HepG2 (cell line): Measurements from ENCODE around the gene UBE2H. TPM values are rescaled to one million over a fixed set of nuclear protein-coding genes. Genes with fewer than 3 reads are reported as not detected.

Experiments used
- CENPBD1 ChIP-seq: sonication (generic); formaldehyde crosslinking; IDR thresholded peaks from 2 replicates; pipeline ENCODE4 v1.8.0; 2022; ENCODE audit warnings: missing genetic modification reagents, low read depth, mild to moderate bottlenecking, borderline replicate concordance
- ELF3 ChIP-seq: IDR thresholded peaks from 2 replicates; pipeline ENCODE4 v1.6.1; 2016; ENCODE audit warnings: missing genetic modification reagents, missing compliant biosample characterization
- GTF2F1 ChIP-seq: fragments of 150-350 bp; IDR thresholded peaks from 2 replicates; pipeline ENCODE4 v1.6.1; 2014; ENCODE audit warnings: low read length
- LRRFIP1 ChIP-seq: sonication (generic); formaldehyde crosslinking; conservative IDR thresholded peaks from 2 replicates; pipeline ENCODE4 v1.4.0; 2020; ENCODE audit warnings: missing genetic modification reagents
- MYNN ChIP-seq: sonication (generic); formaldehyde crosslinking; IDR thresholded peaks from 2 replicates; pipeline ENCODE4 v1.4.0; 2020; ENCODE audit warnings: mild to moderate bottlenecking, low read depth, missing genetic modification reagents
- PBX3 ChIP-seq: sonication (generic); formaldehyde crosslinking; IDR thresholded peaks from 2 replicates; pipeline ENCODE4 v1.8.1; 2023; ENCODE audit warnings: missing genetic modification reagents, inconsistent platforms, borderline replicate concordance
- PITX1 ChIP-seq: sonication (generic); formaldehyde crosslinking; IDR thresholded peaks from 2 replicates; pipeline ENCODE4 v1.5.1; 2020; ENCODE audit warnings: mild to moderate bottlenecking, missing genetic modification reagents
- POGZ ChIP-seq: sonication (generic); formaldehyde crosslinking; IDR thresholded peaks from 2 replicates; pipeline ENCODE4 v1.4.0; 2020; ENCODE audit warnings: mild to moderate bottlenecking, missing genetic modification reagents
- RBFOX2 ChIP-seq: fragments of 200-400 bp; formaldehyde crosslinking; IDR thresholded peaks from 2 replicates; pipeline ENCODE4 v1.6.1; 2017; ENCODE audit warnings: low read depth, mild to moderate bottlenecking, low read length
- SOX13 ChIP-seq, 3 experiments: fragments of 450-650 bp in 1 of 3; sonication (generic) in 1 of 3; formaldehyde crosslinking in 1 of 3; IDR thresholded peaks in 2 of 3; conservative IDR thresholded peaks in 1 of 3; 2 replicates each; pipeline versions ENCODE4 v1.5.0 to v1.6.1; 2016 to 2020; ENCODE audit warnings: antibody characterized with exemption in 1 of 3, mild to moderate bottlenecking in 1 of 3, missing compliant biosample characterization in 1 of 3, missing genetic modification reagents in 1 of 3, moderate library complexity in 1 of 3
- THRA ChIP-seq: sonication (generic); formaldehyde crosslinking; IDR thresholded peaks from 2 replicates; pipeline ENCODE4 v1.4.0; 2020; ENCODE audit warnings: missing genetic modification reagents, borderline replicate concordance
- YY1 ChIP-seq: IDR thresholded peaks from 2 replicates; pipeline ENCODE4 v1.6.1; 2011; ENCODE audit warnings: low read length, low read depth, moderate library complexity, mild to moderate bottlenecking; ENCODE audit not compliant: insufficient read depth, insufficient replicate concordance
- ZNF20 ChIP-seq: sonication (generic); formaldehyde crosslinking; IDR thresholded peaks from 2 replicates; pipeline ENCODE4 v1.4.0; 2020; ENCODE audit warnings: mild to moderate bottlenecking, moderate library complexity, missing genetic modification reagents
- ZNF263 ChIP-seq: sonication (generic); formaldehyde crosslinking; IDR thresholded peaks from 2 replicates; pipeline ENCODE4 v1.4.0; 2020; ENCODE audit warnings: missing genetic modification reagents
- ZNF33A ChIP-seq: sonication (generic); formaldehyde crosslinking; IDR thresholded peaks from 2 replicates; pipeline ENCODE4 v1.5.1; 2020; ENCODE audit warnings: missing genetic modification reagents, mild to moderate bottlenecking, moderate library complexity, borderline replicate concordance
- ZNF362 ChIP-seq: sonication (generic); formaldehyde crosslinking; IDR thresholded peaks from 2 replicates; pipeline ENCODE4 v1.4.0; 2020; ENCODE audit warnings: missing genetic modification reagents, mild to moderate bottlenecking, borderline replicate concordance
- polyA plus RNA-seq, 8 experiments: library from polyadenylated mRNA; depleted of rRNA in 3 of 8; stranded (reverse) in 7 of 8; unstranded in 1 of 8; fragments of >200 nt; fragmentation: Illumina TruSeq in 4 of 8; extraction: Trizol in 4 of 8; gene quantifications; 2 replicates each; pipeline versions ENCODE4 v1.2.1 to v1.2.3, GENCODE V29; 2011 to 2016; ENCODE audit warnings: low read depth in 4 of 8, missing spikeins in 1 of 8, mixed read lengths in 1 of 8; ENCODE audit not compliant: insufficient read depth in 1 of 8
- total RNA-seq, 5 experiments: library from RNA; depleted of rRNA; stranded (reverse); fragments of >200 nt; fragmentation: Illumina TruSeq; extraction: Trizol; gene quantifications; 2 replicates each; pipeline ENCODE4 v1.2.3, GENCODE V29; 2016; ENCODE audit warnings: low read depth in 1 of 5

The UBE2H gene
- total and polyA plus RNA-seq, 2 of the 13 experiments (the other 11 are each of a cell fraction or from before 2014, with no cell fraction given) = 15.5 to 40.1 TPM

- TF ChIP-seq RBFOX2 = no peak
- TF ChIP-seq SOX13 (IDR thresholded peaks at IDR 0.05) = no peak
- peak in 1 of 2 experiments; percentile 36; a peak in 1 of 4 replicates for TF ChIP-seq SOX13 (CRISPR knock-in tag; conservative IDR thresholded peaks at IDR 0.05 in 1 of 2, IDR thresholded peaks at IDR 0.05 in 1 of 2)
- peak; percentile 31; the same call in 1 of the 2 replicates for TF ChIP-seq POGZ (CRISPR knock-in tag)
- no peak for TF ChIP-seq LRRFIP1 (CRISPR knock-in tag)
- TF ChIP-seq YY1 = no peak
- TF ChIP-seq MYNN (CRISPR knock-in tag) = no peak
- no peak for TF ChIP-seq ZNF33A (CRISPR knock-in tag)
- peak; percentile 96 for TF ChIP-seq ZNF263
- TF ChIP-seq ELF3 (CRISPR knock-in tag) = peak; percentile 19; the same call in 1 of the 2 replicates
- peak; percentile 18; the same call in 1 of the 2 replicates for TF ChIP-seq PITX1 (CRISPR knock-in tag)
- peak; percentile 17; the same call in 1 of the 2 replicates for TF ChIP-seq ZNF362 (CRISPR knock-in tag)
- TF ChIP-seq GTF2F1 = no peak
- 0 out of 2 replicates have a peak, but pooled peaks have one; percentile 35 for TF ChIP-seq THRA (CRISPR knock-in tag)
- no peak for TF ChIP-seq ZNF20
- TF ChIP-seq CENPBD1 = no peak
- TF ChIP-seq PBX3 = no peak
These were observed 37.8 kb upstream of the UBE2H start (continued) for GRCh38 chr7:129990403-129991192.
